OCI-LY7 (cell line): ENCODE data around the gene RAB3C.

Source experiments
- EZH2phosphoT487 ChIP-seq: fragments of 200-600 bp; sonication (generic); IDR thresholded peaks from 2 replicates; pipeline ENCODE4 v1.6.1; 2018; ENCODE audit warnings: low read depth, borderline replicate concordance, mild to moderate bottlenecking, mixed run types, antibody characterized with exemption, low read length, moderate library complexity, mixed read lengths
- TF ChIP-seq, protein P1 (sequence below): fragments of 200-600 bp; sonication (generic); conservative IDR thresholded peaks from 2 replicates; pipeline ENCODE4 v1.5.1; 2014; ENCODE audit warnings: mild to moderate bottlenecking, antibody characterized with exemption, low read length, moderate library complexity, mixed read lengths

DNA sequence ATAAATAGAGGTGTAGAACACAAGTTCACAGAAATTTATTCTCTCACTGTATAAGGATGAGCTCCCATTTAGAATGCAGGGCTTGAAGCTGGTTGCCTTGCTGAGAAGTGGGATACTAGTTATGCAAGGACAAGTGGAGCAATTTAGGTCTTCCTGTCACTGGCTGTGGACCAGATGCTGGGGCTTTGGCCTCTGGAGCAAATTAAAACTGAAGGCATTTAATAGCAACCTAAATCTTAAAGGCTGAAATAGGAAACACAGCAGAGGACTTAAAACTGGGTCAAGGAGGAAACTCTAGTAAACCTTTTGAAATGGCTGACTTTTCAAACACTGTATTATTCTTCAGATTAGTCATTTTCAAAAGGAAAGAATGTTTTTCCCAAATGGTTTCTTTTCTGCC lies 319.4 kb downstream of the RAB3C start:
- TF ChIP-seq, protein P1, sequence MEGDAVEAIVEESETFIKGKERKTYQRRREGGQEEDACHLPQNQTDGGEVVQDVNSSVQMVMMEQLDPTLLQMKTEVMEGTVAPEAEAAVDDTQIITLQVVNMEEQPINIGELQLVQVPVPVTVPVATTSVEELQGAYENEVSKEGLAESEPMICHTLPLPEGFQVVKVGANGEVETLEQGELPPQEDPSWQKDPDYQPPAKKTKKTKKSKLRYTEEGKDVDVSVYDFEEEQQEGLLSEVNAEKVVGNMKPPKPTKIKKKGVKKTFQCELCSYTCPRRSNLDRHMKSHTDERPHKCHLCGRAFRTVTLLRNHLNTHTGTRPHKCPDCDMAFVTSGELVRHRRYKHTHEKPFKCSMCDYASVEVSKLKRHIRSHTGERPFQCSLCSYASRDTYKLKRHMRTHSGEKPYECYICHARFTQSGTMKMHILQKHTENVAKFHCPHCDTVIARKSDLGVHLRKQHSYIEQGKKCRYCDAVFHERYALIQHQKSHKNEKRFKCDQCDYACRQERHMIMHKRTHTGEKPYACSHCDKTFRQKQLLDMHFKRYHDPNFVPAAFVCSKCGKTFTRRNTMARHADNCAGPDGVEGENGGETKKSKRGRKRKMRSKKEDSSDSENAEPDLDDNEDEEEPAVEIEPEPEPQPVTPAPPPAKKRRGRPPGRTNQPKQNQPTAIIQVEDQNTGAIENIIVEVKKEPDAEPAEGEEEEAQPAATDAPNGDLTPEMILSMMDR: no peak
- no peak for TF ChIP-seq EZH2phosphoT487
